GM10847 (cell line): ENCODE data around the gene LRRC32.

Source experiments
- POLR2A ChIP-seq: IDR thresholded peaks from 2 replicates; pipeline ENCODE4 v1.6.1; 2011; ENCODE audit not compliant: insufficient read length; ENCODE audit errors: extremely low read depth

Gene LRRC32

GRCh38 chr11:76676636-76677457, 6.3 kb upstream of the LRRC32 start:
- no peak for TF ChIP-seq POLR2A

GRCh38 chr11:76674517-76675400, 4.2 kb upstream of the LRRC32 start:
- TF ChIP-seq POLR2A: no peak

GRCh38 chr11:76673176-76674142, 2.9 kb upstream of the LRRC32 start:
- no peak for TF ChIP-seq POLR2A

GRCh38 chr11:76672431-76673175, 2.1 kb upstream of the LRRC32 start:
- no peak for TF ChIP-seq POLR2A

- TF ChIP-seq POLR2A: no peak
Observed at GRCh38 chr11:76671626-76672309, 1.2 kb upstream of the LRRC32 start.

- no peak for TF ChIP-seq POLR2A
Observed at GRCh38 chr11:76671237-76671592, 668 bp upstream of the LRRC32 start.

GRCh38 chr11:76669901-76670484, 554 bp downstream of the LRRC32 start:
- no peak for TF ChIP-seq POLR2A

GRCh38 chr11:76668362-76669155, 2.0 kb downstream of the LRRC32 start:
- no peak for TF ChIP-seq POLR2A

GRCh38 chr11:76667856-76668255, 2.7 kb downstream of the LRRC32 start:
- no peak for TF ChIP-seq POLR2A

- no peak for TF ChIP-seq POLR2A
Observed at GRCh38 chr11:76667271-76667818, 3.2 kb downstream of the LRRC32 start.

GRCh38 chr11:76666830-76667229, 3.7 kb downstream of the LRRC32 start:
- TF ChIP-seq POLR2A: no peak

GRCh38 chr11:76666408-76666807, 4.1 kb downstream of the LRRC32 start:
- no peak for TF ChIP-seq POLR2A
